Measurements from ENCODE around the gene FLNB. TPM values are rescaled to one million over a fixed set of nuclear protein-coding genes. Genes with fewer than 3 reads are reported as not detected.
"Not testable (repeated sequence)": the region's sequence is repeated elsewhere in the genome, so short reads cannot be mapped to it uniquely, and the experiment has no call there.

FLNB gene
- total RNA-seq, 1 experiment from 2014 or later, result 241 TPM

GRCh38 chr3:57982561-57983243 lies 25.5 kb upstream of the FLNB start:
- no peak for DNase-seq (ENCODE audit: low spot score)

- peak; percentile 29 for DNase-seq (ENCODE audit: low spot score)
Observed at GRCh38 chr3:57983734-57984518, 24.3 kb upstream of the FLNB start.

DNA sequence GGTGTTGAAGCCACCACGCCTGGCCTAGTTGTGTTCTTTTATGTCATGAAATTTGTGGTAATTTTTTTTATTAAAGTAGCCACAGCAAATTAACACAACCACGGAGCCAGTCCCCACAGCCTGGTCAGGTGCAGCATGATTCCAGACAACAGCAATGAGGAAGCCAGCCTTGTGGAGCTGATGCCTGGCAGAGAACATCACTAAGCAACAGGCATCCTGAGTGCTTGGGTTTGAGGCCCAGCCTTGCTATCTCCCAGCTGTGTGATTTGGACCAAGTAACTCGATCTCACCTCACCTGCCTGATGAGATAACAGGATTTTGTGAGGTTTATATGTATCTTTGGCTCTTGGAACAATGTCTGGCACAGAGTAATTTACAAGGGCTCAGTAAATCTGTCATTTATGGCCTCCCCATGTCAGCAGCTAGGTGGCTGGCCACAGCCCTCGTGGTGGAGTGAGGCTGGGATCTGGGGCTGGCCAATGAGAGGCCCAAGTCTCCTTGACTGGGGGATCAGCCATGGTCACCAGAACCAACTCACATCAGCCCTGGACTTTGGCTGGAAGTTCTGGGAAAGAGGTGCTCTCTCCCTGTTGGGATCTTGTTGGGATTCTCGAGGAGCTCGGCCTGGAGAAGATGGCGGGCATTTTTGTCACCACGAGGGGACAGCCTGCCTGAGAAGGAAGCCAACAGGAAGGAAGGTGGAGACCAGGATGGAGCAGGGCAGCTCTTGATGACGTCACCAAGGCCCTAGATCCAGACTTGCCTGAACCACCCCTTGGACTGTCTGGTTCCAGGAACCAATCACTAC lies 22.8 kb upstream of the FLNB start:
- DNase-seq (ENCODE audit: low spot score), result no peak

- no peak for DNase-seq (ENCODE audit: low spot score)
Observed at GRCh38 chr3:57985984-57986246, 22.3 kb upstream of the FLNB start.

DNA sequence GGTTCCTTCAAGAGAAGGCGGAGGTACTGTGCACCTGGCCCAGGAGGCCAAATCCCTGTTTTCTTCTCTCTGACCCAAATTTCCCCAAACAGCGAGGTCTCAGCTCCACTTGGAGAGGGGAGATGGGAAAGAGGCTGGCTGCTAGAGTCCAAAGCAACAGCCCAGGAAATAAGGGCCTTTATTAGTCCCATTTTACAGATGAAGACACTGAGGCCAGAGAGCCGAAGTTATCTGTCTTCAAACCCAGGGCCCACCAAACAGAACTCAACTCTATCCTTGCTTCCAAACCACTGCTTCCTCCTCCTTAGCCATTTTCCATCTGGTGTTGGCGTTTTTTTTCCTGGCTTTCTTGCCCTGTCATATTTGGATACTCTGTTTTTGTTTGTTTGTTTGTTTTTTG lies 22.0 kb upstream of the FLNB start:
- no peak for DNase-seq (ENCODE audit: low spot score)

DNA sequence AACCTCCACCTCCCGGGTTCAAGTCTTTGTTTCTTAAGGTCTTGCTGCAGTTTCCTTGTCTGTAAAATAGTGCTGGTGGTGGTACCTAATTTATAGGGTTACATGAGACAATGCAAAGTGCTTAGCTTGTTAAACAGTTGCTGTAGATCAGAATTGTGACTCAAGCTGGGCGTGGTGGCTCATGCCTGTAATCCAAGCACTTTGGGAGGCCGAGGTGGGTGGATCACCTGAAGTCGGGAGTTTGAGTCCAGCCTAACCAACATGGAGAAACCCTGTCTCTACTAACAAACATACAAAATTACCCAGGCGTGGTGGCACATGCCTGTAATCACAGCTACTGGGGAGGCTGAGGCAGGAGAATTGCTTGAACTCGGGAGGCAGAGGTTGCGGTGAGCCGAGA lies 19.0 kb upstream of the FLNB start:
- DNase-seq (ENCODE audit: low spot score), result not testable (repeated sequence)

- no peak for DNase-seq (ENCODE audit: low spot score)
Observed at GRCh38 chr3:57989646-57990045, 18.6 kb upstream of the FLNB start.

DNA sequence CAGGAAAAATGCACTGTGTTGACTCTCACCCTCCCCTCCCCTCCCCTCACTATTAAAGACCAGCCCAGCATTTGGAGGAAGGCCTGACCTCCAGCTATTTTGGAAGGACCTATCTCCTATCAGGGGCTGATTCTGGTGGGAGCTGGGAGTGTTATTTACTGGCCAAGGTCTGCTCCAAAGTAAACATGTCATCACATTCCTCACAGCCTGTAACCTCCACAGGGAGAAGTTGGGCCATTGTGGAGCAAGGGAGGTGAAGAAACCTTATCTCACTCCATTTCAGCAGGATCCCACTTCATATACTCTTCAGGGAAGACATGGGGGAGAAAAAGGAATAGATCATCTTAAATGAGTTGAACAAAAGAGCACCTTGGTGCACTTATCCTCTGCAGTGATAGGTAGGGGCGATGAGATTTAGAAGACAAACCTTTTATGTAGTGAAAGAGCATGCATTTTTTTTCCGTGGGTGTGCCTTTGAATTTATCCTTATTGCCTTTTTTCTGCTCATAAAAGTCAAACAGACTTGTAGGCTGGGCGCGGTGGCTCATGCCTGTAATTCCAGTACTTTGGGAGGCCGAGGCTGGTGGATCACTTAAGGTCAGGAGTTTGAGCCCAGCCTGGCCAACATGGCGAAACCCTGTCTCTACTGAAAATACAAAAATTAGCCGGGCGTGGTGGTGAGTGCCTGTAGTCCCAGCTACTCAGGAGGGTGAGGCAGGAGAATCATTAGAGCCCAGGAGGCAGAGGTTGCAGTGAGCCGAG lies 15.6 kb upstream of the FLNB start:
- DNase-seq (ENCODE audit: low spot score), result no peak

DNA sequence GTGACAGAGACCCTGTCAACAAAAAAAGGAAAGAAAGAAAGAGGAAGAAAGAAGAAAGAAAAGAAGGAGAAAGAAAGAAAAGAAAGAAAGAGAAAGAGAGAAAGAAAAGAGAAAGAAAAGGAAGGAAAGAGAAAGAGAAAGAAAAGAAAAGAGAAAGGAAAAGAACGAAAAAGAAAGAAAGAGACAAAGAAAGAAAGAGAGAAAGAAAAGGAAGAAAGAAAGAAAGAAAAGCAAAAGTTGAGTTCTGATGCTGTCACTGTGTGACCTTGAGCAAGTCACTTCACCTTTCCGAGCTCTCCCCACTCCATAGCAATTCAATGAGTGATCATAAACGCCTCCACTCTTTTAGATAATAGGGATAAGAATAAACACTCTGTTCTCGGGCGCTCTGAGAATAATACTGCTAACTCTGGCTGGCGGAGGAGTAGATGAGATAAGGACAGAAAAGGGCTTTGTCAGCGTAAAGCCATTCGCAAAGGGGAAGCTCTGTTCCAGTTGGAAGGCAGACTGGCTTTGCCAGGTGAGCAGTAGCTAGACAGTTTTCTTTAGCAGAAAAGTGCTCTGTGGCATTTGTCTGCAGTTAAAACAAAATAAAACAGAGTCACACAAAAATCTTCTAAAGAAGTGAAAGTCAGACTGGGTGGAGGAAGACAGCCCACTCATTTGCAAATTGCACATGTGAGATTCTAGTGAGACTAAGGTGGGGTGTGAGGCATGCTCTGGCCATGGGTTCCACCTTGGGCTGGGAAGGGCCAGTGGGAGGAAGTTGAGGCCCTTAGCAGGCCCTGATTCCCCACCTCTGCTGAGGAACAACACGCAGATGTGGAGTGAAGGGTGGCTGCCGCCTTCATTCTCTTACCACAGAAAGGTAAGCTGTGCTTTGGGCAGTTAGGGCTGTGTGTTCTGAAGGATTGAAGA lies 9.6 kb upstream of the FLNB start:
- peak; percentile 81 for DNase-seq (ENCODE audit: low spot score)

DNA sequence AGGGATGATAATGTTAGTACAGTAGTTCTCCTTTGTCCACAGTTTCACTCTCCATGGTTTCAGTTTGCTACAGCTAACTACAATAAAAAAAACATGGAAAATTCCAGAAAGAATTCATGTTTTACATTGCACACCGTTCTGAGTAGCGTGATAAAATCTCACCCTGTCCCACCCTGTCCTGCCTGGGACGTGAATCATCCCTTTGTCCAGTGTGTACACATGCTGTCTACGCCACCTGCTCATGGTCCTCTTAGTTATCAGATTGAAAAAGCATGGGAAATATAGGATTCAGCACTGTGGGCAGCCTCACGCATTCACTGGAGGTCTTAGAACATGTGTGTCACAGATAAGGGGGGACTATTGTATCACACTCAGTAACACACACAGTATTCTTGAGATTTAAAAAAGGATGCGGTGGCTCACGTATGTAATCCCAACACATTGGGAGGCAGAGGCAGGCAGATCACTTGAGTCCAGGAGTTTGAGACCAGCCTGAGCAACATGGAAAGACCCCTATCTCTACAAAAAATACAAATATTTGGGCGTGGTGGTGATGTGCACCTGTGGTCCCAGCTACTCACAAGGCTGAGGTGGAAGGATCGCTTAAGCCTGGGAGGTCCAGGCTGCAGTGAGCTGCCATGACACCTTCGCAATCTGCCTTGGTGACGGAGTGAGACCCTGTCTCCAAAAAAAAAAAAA lies 8.7 kb upstream of the FLNB start:
- no peak for DNase-seq (ENCODE audit: low spot score)

DNA sequence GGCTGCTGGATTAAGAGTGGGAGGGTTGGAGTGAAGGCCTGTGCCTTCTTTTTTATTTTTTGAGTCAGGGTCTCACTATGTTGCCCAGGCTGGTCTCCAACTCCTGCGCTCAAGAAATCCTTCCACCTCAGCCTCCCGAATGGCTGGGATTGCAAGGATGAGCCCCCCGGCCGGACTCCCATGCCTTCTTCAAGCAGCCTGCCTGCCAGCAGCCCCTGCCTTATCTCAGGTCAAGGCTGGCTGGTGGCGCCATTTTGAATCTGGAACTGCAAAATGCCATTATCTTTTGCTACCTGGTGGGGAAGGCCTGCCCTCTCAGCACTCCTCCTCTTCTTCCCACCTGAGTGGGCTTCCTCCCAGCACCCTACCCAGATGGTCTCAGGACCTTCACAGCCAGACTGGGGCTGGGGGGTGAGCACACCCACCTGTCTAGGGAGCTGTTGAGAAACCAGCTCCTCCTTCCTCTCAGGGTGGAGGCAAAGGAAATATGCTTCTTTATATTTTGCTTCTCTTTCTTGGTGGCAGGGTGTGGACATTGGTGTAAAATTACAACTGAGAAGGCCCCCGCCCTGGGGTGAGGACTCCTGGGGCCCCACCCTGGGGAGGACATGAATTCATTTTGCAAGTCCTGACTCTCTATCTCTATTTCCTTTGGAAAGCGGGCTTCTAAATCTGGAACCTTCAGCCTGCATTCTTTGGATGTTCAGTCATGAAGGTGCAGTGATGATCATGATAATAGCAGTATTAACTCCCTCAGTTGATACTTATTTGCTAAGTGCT lies 7.7 kb upstream of the FLNB start:
- DNase-seq (ENCODE audit: low spot score), result no peak

DNA sequence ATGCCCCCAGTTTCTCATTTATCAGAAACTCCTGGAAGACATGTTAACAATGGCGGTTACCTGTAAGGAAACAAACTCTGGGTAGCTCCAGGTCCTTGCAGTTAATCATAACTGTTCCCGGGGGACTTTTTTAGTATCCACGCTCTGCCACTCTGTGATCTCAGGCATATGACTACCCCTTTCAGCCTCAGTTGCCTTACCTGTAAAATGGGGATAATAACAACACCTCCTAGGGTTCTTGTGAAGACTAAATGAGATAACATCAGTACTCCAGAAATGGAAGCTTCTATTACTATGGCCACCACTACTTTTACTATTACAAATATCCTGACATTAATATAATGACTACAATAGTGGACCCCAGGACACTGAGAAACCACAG lies 7.1 kb upstream of the FLNB start:
- no peak for DNase-seq (ENCODE audit: low spot score)

GRCh38 chr3:58001979-58002378 lies 6.2 kb upstream of the FLNB start:
- no peak for DNase-seq (ENCODE audit: low spot score)

DNA sequence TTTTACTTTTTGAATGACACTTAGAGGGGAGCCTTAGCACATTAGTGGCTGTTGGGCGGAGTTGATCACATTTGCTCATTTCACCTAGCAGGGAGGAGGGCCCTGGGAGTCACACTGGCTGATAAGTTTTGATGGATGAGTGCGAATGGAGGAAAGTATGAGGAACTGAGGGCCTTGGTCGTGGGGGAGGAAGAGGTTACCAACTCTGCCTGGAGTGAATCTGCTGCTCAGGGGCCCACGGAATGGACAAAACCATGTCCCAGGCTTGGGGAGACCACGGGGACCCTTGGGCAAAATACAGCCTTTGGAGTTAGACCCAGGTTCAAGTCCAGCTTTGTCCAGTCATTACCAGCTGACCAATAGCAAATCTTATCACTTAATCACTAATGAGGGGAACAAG lies 5.1 kb upstream of the FLNB start:
- no peak for DNase-seq (ENCODE audit: low spot score)

DNA sequence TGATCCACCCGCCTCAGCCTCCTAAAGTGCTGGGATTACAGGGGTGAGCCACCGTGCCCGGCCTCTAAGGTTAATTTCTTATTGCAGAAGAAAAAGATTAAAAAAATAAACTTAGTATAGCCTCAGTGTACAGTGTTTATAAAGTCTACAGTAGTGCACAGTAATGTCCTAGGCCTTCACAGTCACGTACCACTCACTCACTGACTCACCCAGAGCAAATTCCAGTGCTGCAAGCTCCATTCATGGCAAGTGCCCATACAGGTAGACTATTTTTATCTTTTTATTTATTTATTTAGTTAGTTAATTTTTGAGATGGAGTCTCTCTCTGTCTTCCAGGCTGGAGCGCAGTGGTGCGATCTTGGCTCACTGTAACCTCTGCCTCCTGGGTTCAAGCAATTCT lies 3.2 kb upstream of the FLNB start:
- DNase-seq (ENCODE audit: low spot score), result no peak

DNA sequence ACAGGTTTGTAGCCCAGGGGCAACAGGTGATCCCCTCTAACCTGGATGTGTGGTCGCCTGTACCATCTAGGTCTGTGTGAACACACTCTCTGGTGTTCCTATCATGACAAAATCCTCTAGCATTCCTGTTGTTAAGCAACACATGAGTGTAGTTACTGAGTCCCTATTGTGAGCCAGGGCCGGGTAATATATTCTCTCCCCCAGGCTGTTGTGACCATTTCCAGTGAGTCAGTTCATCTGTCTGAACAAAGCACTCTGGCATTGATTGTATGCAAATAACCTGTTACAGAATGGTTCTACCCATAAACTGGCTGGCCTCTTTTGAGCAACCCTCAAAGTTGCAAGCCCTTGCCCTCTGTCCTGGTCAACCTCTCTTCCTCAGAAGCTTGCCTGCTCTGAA lies 2.6 kb upstream of the FLNB start:
- DNase-seq (ENCODE audit: low spot score), result no peak

- DNase-seq (ENCODE audit: low spot score), result no peak
Observed at GRCh38 chr3:58006661-58007060, 1.6 kb upstream of the FLNB start.

DNA sequence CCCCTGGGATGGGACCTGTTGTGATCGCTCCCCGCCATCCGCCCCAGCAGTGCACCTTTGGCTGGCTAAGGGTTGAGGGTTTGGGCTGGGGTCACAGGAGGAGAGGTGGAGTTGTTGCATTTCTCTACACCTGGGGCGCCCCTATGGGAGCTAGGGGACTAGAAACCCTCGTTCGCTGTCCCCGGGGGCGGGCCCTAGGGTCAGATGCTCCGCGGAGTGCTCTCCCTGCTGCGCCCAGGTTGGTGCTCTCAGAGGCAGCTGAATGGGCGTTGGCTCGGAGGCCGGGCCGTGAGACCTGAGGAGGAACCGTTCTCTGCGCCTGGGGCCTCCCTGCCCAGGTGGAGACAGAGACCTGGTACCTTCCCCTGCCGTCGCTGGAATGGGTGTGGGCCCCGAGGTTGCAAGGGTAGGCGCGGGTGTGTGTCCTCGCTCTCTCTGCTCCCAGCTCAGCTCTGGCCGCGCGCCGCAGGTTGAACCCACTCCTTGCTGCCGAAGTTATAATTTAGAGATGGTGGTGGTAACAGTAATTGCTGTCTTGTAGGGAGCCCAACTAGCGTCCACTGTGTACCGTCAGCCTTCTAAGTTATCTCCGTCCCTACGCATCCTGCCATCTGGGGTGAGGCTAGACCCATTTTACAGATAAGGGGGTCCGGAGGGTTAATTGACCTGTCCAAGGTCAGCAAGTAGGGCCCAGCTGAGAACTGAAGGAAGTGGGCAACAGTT lies 965 bp downstream of the FLNB start:
- DNase-seq (ENCODE audit: low spot score), result no peak

All from HT-29 (cell line).